T-helper 2 cell treated with Interferon-gamma antibody and Interleukin-4, amounts not matched to agents 100 ng/mL and 5 ng/mL, for 36 hours (primary cell): ENCODE results near the gene HYKK. TPM values are rescaled to one million over a fixed set of nuclear protein-coding genes. Genes with fewer than 3 reads are reported as not detected.
"Not testable (repeated sequence)": the region's sequence is repeated elsewhere in the genome, so short reads cannot be mapped to it uniquely, and the experiment has no call there.

Experiments used
- intact Hi-C: fragments of 100-400 bp; cut with micrococcal nuclease; formaldehyde crosslinking; loops from one replicate; pipeline ENCODE4 v1.15.1; 2023
- total RNA-seq: library from RNA; stranded (reverse); gene quantifications from 2 replicates; pipeline ENCODE4 v1.2.3, GENCODE V29; 2022

HYKK gene
- total RNA-seq, result 0.77 and 1.2 TPM in 2 replicates

GRCh38 chr15:78506971-78507830, at the start of gene HYKK:
HYKK (plus strand) TSS chr15:78507577; CDS start chr15:78513089, 5,512 bp downstream.
- intact Hi-C loops, result loop anchor here (1.0 kb wide), 1 partner anchor 33 kb away; the partner anchor contains the start of gene PSMA4

DNA sequence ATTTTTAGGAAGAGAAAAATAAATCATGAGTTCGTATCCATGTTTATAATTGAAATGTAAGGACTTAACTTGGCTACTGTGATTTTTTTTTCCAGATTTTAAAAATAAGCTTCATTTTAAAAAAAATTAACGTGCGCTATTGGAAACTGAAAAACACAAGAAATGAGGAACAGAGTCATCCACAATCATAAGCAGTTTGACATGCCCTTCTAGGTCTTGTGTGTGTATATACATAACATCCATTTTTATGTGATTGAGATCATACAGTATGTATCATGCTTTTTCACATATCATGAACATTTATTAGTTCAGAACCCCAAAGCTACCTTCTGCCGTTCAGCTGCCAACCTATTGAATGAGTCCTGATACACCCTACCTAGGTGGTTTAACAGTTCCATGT, 46.6 kb upstream of the HYKK start:
- intact Hi-C loops, result loop anchor here (10.0 kb wide), 1 partner anchor 156 kb away; no protein-coding TSS in a partner anchor

- intact Hi-C loops, result loop anchor here (10.0 kb wide), 1 partner anchor 157 kb away; no protein-coding TSS in a partner anchor
These were observed 46.0 kb upstream of the HYKK start for GRCh38 chr15:78461171-78461888.

DNA sequence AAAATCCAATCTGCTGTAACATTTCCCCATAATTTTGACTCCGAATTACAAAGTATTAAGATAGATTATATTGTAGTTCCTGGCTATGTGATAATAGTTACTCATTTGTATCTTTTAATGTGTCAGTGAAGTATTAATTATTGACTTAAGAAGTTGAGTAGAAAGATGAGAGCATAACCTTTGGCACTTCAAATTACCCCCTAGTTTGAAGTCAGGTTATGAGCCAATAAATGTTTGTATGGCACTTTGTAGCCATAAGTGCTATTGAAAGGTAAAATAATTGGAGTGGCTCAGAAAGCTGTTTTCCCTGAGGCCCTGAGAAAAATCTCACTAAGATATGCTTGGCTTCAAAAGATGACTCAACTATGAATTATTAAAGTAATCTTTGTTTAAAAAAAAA, 38.3 kb upstream of the HYKK start:
- intact Hi-C loops, result loop anchor here (10.0 kb wide), 1 partner anchor 164 kb away; no protein-coding TSS in a partner anchor

- intact Hi-C loops, result no loop called here
These were observed 30.1 kb upstream of the HYKK start for GRCh38 chr15:78477295-78477694.

- intact Hi-C loops, result no loop called here
These were observed 27.7 kb upstream of the HYKK start for GRCh38 chr15:78479650-78480049.

- intact Hi-C loops, result no loop called here
These were observed 25.5 kb upstream of the HYKK start for GRCh38 chr15:78481917-78482316.

- intact Hi-C loops, result no loop called here
These were observed 14.5 kb upstream of the HYKK start for GRCh38 chr15:78492872-78493271.

DNA sequence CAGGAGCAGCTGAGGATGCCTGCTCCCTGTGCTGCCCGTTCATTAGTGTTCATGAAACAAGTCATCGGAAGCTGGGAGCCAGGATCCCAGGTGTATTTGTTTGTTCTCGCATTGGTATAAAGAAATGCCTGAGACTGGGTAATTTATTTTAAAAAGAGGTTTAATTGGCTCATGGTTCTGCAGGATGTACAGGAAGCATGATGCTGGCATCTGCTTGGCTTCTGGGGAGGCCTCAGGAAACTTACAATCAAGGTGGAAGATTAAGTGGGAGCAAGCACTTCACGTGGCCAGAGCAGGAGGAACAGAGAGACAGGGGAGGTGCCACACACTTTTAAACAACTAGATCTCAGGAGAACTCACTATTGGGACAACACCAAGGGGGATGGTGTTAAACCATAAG, 5.5 kb upstream of the HYKK start:
- intact Hi-C loops, result no loop called here

DNA sequence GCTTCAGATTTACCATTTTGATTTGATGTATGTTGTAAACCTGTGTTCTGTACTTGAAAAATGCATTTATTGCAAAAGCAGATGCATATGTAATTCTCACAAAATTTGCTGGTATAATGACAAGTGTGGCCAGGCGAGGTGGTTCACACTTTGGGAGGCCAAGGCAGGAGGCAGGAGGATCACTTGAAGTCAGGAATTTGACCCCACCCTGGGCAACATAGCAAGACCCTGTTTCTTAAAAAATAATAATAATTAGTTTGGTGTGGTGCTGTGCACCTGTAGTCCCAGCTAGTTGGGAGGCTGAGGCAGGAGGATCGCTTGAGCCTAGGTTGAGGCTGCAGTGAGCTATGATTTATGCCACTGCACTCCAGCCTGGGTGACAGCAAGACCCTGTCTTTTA, 4.7 kb upstream of the HYKK start:
- intact Hi-C loops, result no loop called here

DNA sequence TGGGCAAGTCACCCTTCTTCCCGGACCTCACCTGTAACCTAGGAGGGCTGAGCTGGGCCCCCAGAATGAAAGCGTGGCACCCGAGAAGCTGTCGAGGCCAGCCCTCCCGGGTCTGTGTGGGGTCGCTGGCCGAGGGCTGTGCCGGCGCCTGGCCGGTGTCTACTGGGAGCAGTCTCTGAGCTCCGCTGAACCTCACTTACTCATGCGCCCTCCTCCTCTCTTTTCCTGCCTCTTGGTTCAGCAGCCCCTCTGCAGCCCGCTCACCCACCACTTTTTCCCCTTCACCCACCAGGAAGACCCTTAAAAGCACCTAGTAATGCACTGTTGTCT, 419 bp downstream of the HYKK start:
- intact Hi-C loops, result loop anchor here (1.0 kb wide), 1 partner anchor 33 kb away; the partner anchor contains the start of gene PSMA4

DNA sequence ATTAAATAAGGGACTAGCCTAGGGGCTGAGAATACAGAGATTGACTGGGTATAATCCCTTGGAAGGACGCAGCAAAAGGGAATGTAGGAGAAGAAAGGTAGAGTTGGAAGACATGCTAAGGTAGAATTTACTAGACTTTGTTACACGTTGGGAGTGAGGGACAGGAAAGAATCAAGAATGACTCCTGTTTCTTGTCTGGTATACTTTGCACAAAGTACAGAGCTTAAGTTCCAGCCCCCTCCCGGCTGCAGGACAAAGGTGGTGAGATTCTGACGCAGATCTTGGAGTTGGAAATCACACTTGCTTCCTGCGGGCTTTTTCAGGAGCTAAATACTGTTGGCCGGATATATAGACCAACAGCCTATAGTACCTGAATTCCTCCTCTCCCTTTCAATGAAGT, 895 bp downstream of the HYKK start:
- intact Hi-C loops, result no loop called here

DNA sequence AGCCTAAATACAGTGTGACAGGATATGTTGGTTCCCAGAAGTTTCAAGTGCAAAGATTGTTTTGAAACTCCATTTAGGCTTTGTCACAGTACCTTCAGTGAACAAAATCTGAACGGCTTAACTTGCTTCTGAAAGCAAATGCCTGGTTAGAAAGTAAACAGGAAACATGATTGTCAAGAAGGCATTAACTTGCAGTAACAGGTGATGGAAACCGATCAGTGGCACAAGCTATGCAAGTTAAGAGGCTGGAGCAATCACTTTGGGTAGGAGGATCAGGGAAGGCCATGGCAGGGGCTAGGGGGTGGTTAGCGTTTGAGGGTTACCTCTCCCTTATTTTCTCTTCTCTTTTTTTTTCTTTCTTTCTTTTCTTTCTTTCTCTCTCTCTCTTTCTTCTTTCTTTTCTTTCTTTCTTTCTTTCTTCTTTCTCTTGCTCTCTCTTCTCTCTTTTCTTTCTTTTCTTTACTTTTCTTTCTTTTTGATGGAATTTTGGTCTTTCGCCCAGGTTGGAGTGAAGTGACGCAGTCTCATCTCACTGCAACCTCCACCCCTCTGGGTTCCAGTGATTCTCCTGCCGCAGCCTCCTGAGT, 2.4 kb downstream of the HYKK start:
- intact Hi-C loops, result no loop called here

GRCh38 chr15:78520035-78520434, 12.7 kb downstream of the HYKK start:
- intact Hi-C loops, result not testable (repeated sequence)

DNA sequence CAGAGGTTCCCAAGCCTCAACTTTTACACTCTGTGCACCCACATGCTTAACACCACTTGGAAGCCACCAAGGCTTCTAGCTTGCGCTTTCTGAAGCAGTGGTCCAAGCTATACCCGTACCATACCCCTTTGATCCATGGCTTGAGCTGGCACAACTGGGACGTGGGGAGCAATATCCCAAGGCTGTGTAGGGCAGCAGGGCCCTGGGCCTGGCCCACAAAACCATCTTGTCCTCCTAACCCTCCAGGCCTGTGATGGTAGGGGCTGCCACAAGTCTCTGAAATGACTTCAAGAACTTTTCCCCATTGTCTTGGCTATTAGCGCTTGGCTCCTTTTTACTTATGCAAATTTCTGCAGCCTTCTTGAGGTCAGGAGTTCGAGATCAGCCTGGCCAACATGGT, 16.9 kb downstream of the HYKK start:
- intact Hi-C loops, result no loop called here

DNA sequence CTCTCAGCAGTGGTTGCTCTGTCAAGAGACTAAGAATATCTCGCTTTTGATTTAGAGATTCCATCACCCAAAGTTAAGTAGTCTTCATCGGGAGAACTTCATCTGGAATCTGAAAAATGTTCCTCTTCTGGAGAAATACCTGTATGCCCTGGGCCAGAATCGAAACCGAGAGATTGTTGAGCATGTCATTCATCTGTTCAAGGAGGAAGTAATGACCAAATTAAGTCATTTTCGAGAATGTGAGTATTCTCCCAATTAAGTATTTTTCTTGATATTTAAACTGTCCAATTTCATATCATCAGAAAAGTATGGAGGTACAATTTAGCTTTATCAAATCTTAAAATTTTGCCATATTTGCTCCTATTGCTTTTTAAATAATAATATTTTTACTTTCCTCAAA, 19.9 kb downstream of the HYKK start:
- intact Hi-C loops, result no loop called here

- intact Hi-C loops, result no loop called here
These were observed 26.0 kb downstream of the HYKK start for GRCh38 chr15:78533331-78533730.

- intact Hi-C loops, result no loop called here
These were observed 28.8 kb downstream of the HYKK start for GRCh38 chr15:78536134-78536533.

GRCh38 chr15:78537266-78537905, 30.0 kb downstream of the HYKK start:
- intact Hi-C loops, result no loop called here

DNA sequence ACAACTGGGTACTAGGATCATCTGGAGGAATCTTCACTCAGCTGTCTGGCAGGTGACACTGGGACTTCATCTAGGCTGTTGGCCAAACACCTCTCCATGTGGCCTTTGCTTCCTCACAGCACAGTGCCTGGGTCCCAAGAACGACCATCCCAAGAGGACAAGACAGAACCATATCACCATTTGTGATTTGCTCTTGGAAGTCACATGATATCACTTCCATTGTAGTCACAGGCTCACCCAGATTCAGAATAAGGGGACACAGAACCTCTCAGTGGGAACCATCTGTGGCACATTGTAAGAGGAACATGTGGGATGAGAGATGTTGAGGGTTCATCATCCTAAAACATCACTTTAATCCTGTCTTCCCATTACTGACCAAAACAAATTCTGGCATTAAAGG, 31.0 kb downstream of the HYKK start:
- intact Hi-C loops, result no loop called here

- intact Hi-C loops, result loop anchor here (1.0 to 5.0 kb wide), 4 partner anchors 32 to 333 kb away; partner anchors contain the start of genes HYKK, IREB2, MORF4L1 and SKIC8
These were observed 32.2 kb downstream of the HYKK start for GRCh38 chr15:78539464-78540140.
